ENCODE measurements around the gene HSPH1. TPM values are rescaled to one million over a fixed set of nuclear protein-coding genes. Genes with fewer than 3 reads are reported as not detected.
"Not testable (repeated sequence)": the region's sequence is repeated elsewhere in the genome, so short reads cannot be mapped to it uniquely, and the experiment has no call there.

Gene HSPH1
- total and polyA plus RNA-seq, 7 donors: 32.6 to 106 (median 72.6) TPM

GRCh38 chr13:31102905-31103304 is 58.8 kb downstream of the HSPH1 start:
- H3K9me3 ChIP-seq: no peaks in the 10 kb centered on the region
- TF ChIP-seq, protein P1, sequence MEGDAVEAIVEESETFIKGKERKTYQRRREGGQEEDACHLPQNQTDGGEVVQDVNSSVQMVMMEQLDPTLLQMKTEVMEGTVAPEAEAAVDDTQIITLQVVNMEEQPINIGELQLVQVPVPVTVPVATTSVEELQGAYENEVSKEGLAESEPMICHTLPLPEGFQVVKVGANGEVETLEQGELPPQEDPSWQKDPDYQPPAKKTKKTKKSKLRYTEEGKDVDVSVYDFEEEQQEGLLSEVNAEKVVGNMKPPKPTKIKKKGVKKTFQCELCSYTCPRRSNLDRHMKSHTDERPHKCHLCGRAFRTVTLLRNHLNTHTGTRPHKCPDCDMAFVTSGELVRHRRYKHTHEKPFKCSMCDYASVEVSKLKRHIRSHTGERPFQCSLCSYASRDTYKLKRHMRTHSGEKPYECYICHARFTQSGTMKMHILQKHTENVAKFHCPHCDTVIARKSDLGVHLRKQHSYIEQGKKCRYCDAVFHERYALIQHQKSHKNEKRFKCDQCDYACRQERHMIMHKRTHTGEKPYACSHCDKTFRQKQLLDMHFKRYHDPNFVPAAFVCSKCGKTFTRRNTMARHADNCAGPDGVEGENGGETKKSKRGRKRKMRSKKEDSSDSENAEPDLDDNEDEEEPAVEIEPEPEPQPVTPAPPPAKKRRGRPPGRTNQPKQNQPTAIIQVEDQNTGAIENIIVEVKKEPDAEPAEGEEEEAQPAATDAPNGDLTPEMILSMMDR (IDR thresholded peaks at IDR 0.05): no peak
- ATAC-seq (no peak), DNase-seq (no peak)
- 94 to 98% (median 97%) methylated on average over 3 of the region's 3 CpGs for WGBS, 3 donors
- no peaks in the 10 kb centered on the region for H3K4me1 ChIP-seq
- H3K27me3 ChIP-seq (ENCODE audit: insufficient read depth in 3 of 3, low read length in 2 of 3): peaks cover 0 to 16% (median 2%) of the 10 kb centered on the region in 3 donors
- intact Hi-C loops (cut with DNase I): no loop called here
- H3K27ac ChIP-seq: no peak overlapping the region
- H3K4me3 ChIP-seq: no peak overlapping the region
- H3K36me3 ChIP-seq (ENCODE audit: insufficient read depth in 1 of 2, low read depth in 1 of 2): no peaks in the 10 kb centered on the region

DNA sequence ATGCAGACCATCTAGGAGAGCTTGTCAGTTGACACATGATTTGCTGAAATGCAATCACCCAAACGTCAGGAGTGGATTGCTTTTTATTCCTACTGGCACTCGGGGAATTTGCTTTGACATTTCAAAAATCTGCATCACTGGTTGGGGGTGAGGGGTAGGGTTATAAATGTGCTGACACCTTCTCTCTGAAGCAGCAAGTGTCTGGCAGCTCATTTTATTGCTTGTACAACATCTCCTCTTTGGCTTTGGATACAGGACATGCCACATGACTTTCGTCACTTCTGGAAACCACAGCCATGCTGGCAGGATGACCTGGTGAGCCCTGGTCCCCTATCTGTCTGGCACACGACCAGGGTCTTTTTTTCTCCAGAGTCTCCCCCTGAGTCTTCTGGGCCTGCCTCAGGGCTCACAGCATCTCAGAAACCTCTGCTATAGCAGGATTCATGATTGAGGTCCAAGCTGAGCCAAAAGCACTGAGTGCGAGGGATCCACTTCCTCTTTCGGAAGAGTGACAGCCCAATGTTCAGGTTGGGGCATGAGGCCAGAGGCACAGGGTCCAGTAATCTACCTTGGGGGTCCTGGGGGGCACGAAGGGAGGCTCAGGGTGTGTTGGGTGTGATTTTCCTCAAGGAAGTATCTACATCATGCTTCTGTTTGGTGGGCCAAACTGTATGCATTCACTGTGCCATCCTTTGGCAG is 60.1 kb downstream of the HSPH1 start:
- TF ChIP-seq, protein P1 (IDR thresholded peaks at IDR 0.05): no peak
- Histone ChIP-seq H3K36me3 (ENCODE audit: insufficient read depth in 1 of 2, low read depth in 1 of 2) (no peaks in the 10 kb centered on the region), H3K4me1 (no peaks in the 10 kb centered on the region), H3K27ac (no peak overlapping the region), H3K27me3 (ENCODE audit: insufficient read depth in 3 of 3, low read length in 2 of 3) (peaks cover 0 to 29% (median 2%) of the 10 kb centered on the region in 3 donors), H3K9me3 (no peaks in the 10 kb centered on the region), H3K4me3 (no peak overlapping the region)
- ATAC-seq: peak in 2 of 4 donors; percentile 59 to 73
- intact Hi-C loops (cut with DNase I): no loop called here
- 27 to 43% (median 30%) methylated on average over 7 of the region's 7 CpGs for WGBS, 3 donors
- DNase-seq: no peak

DNA sequence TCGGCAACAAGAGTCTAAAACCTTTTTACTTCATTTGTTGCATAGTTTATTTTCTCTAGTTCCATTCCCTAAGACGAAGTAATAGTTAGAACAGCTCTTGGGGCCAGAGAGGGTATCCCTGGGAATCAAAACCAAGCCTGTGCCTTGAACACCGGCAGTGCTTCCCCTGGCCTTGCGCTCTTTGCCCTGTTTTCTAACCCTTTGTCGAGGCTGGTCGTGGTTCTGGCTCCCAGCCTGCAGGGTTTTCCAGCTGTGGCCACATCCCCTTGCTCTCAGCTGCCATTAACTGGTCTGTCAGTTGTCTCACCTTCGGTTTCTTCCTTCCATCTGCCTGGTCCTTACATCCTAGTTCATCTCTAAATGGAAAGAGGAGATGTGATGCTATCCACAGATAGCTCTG is 61.0 kb downstream of the HSPH1 start:
- no peak for ATAC-seq
- Histone ChIP-seq H3K36me3 (ENCODE audit: insufficient read depth in 1 of 2, low read depth in 1 of 2) (no peaks in the 10 kb centered on the region), H3K9me3 (no peaks in the 10 kb centered on the region), H3K27me3 (ENCODE audit: insufficient read depth in 3 of 3, low read length in 2 of 3) (peaks cover 0 to 33% (median 2%) of the 10 kb centered on the region in 3 donors), H3K4me3 (no peak overlapping the region), H3K27ac (no peak overlapping the region), H3K4me1 (no peaks in the 10 kb centered on the region)
- WGBS, 3 donors: 50 to 61% (median 54%) methylated on average over 7 of the region's 7 CpGs
- DNase-seq: no peak
- TF ChIP-seq, protein P1 (IDR thresholded peaks at IDR 0.05): no peak
- intact Hi-C loops (cut with DNase I): no loop called here

GRCh38 chr13:31097911-31098434 is 63.7 kb downstream of the HSPH1 start:
- DNase-seq; H3K4me3 ChIP-seq; H3K36me3 ChIP-seq (ENCODE audit: insufficient read depth in 1 of 2, low read depth in 1 of 2); ATAC-seq; H3K27ac ChIP-seq; H3K9me3 ChIP-seq; intact Hi-C loops (cut with DNase I); H3K4me1 ChIP-seq: not testable (repeated sequence)
- H3K27me3 ChIP-seq (ENCODE audit: insufficient read depth in 3 of 3, low read length in 2 of 3): peaks cover 0 to 40% (median 2%) of the 10 kb centered on the region in 3 donors
- 39 to 46% (median 45%) methylated on average over 3 of the region's 3 CpGs for WGBS, 3 donors

- no peak overlapping the region for H3K4me3 ChIP-seq
- WGBS, 3 donors: 68 to 74% (median 71%) methylated on average over 10 of the region's 10 CpGs
- TF ChIP-seq, protein P1 (IDR thresholded peaks at IDR 0.05): no peak
- no peaks in the 10 kb centered on the region for H3K4me1 ChIP-seq
- H3K27ac ChIP-seq: no peak overlapping the region
- peaks cover 0 to 40% (median 2%) of the 10 kb centered on the region in 3 donors for H3K27me3 ChIP-seq (ENCODE audit: insufficient read depth in 3 of 3, low read length in 2 of 3)
- ATAC-seq (no peak), DNase-seq (no peak)
- H3K36me3 ChIP-seq (ENCODE audit: insufficient read depth in 1 of 2, low read depth in 1 of 2): no peaks in the 10 kb centered on the region
- no peaks in the 10 kb centered on the region for H3K9me3 ChIP-seq
- intact Hi-C loops (cut with DNase I): no loop called here
These were observed 64.9 kb downstream of the HSPH1 start for GRCh38 chr13:31096654-31097302.
